ENCODE data around the gene APBB2.

GRCh38 chr4:41214136-41214824 lies at the start of gene APBB2:
- TF ChIP-seq EZH2 (IDR thresholded peaks at IDR 0.05; ENCODE audit: borderline replicate concordance, insufficient read depth, low read depth, low read length, poor library complexity, severe bottlenecking), result no peak
- TF ChIP-seq CTCF (IDR thresholded peaks at IDR 0.05), result peak; percentile 23
